IPS-20b (cell line): ENCODE measurements around the gene SPATA22.
"Not testable (repeated sequence)": the region's sequence is repeated elsewhere in the genome, so short reads cannot be mapped to it uniquely, and the experiment has no call there.

Experiments used
- H3K27ac ChIP-seq: one replicate; pipeline ENCODE4 v1.5.1; 2013; ENCODE audit warnings: low read length
- H3K27me3 ChIP-seq: 2 replicates; pipeline ENCODE4 v1.6.1; 2013; ENCODE audit warnings: mild to moderate bottlenecking, low read length, inconsistent platforms; ENCODE audit not compliant: insufficient read depth
- H3K36me3 ChIP-seq: 2 replicates; pipeline ENCODE4 v1.6.1; 2013; ENCODE audit warnings: low read depth, mild to moderate bottlenecking, inconsistent platforms, low read length, moderate library complexity; ENCODE audit not compliant: insufficient read depth
- H3K4me1 ChIP-seq: 2 replicates; pipeline ENCODE4 v1.6.1; 2013; ENCODE audit warnings: mild to moderate bottlenecking, control low read depth, inconsistent platforms, low read length, moderate library complexity; ENCODE audit not compliant: insufficient read depth
- H3K4me3 ChIP-seq: 2 replicates; pipeline ENCODE4 v1.5.1; 2013; ENCODE audit warnings: mild to moderate bottlenecking, low read length, inconsistent platforms
- H3K9ac ChIP-seq: 2 replicates; pipeline ENCODE4 v1.6.1; 2013; ENCODE audit warnings: low read depth, mild to moderate bottlenecking, inconsistent platforms, low read length, moderate library complexity
- H3K9me3 ChIP-seq: 2 replicates; pipeline ENCODE4 v1.6.1; 2013; ENCODE audit warnings: mild to moderate bottlenecking, low read depth, low read length, inconsistent platforms; ENCODE audit not compliant: insufficient read depth

SPATA22 gene

DNA sequence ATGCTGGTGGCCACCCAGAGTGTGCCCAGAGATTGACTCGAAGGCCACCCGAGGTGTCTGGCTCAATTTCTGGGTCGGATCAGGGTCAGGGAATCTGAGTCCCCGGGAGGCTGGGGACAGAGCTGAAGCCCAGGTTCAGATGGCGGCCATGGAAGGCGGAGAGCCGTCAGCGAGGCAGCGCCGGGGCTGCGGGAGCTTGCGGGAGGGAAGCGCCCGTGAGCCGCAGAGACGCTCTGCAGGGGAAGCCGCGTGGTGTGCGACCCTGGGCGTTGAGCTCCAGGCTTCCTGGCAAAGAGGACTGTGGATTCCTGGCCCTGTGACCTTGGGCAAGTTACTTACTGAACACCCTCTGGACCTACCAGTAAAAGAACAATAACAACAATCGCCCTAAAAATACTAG is 518 bp upstream of the SPATA22 start:
- no peak overlapping the region for H3K4me3 ChIP-seq
- H3K27ac ChIP-seq: no peak overlapping the region
- no peaks in the 10 kb centered on the region for H3K27me3 ChIP-seq
- no peak overlapping the region for H3K9ac ChIP-seq
- H3K9me3 ChIP-seq: no peaks in the 10 kb centered on the region
- 0 out of 2 replicates have a peak, but pooled peaks cover 4% of the 10 kb centered on the region for H3K4me1 ChIP-seq
- H3K36me3 ChIP-seq: no peaks in the 10 kb centered on the region

DNA sequence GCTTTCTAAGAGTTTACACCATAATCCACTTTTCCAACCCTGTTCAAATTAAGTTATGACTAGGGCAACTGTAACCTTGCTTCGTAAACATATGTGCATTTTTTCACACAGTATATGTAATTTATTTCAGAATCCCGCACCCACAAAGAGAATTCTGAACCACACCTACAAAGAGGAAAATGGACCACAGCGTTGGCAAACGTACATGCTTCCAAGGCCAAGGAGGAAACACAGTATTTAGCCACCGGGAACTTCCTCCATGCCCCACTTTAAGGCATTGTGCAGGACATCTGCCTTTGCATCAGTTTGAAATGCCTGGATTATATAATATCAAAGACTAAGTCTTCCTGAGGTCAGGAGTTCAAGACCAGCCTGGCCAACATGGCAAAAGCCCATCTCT is 2.1 kb downstream of the SPATA22 start:
- H3K36me3 ChIP-seq: no peaks in the 10 kb centered on the region
- H3K9me3 ChIP-seq: no peaks in the 10 kb centered on the region

DNA sequence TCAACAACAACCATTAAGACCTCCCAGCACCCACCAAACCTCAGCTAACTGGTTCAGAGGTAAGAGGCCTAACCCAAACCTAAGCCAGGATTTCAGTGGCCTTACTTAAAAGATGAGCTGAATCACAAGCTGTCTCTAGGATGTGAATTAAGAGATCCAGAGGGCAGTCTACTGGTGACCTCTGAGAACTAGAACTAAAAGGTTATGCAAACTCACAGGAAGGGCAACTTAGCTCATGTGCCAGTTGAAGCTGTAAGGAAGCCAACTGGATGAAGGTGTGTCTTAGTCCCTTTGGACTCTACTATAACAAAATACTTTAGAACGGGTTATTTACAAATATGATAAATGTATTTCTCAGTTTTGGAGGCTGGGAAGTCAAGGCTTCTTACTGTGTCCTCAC is 5.3 kb downstream of the SPATA22 start:
- H3K36me3 ChIP-seq, H3K4me1 ChIP-seq, H3K9ac ChIP-seq, H3K27ac ChIP-seq, H3K9me3 ChIP-seq, H3K27me3 ChIP-seq, H3K4me3 ChIP-seq: not testable (repeated sequence)

More for the DNA sequence above, 2.1 kb downstream of the SPATA22 start:
- no peak overlapping the region for H3K27ac ChIP-seq
- H3K4me1 ChIP-seq: no peaks in the 10 kb centered on the region
- no peak overlapping the region for H3K9ac ChIP-seq
- H3K27me3 ChIP-seq: no peaks in the 10 kb centered on the region
- H3K4me3 ChIP-seq: no peak overlapping the region

DNA sequence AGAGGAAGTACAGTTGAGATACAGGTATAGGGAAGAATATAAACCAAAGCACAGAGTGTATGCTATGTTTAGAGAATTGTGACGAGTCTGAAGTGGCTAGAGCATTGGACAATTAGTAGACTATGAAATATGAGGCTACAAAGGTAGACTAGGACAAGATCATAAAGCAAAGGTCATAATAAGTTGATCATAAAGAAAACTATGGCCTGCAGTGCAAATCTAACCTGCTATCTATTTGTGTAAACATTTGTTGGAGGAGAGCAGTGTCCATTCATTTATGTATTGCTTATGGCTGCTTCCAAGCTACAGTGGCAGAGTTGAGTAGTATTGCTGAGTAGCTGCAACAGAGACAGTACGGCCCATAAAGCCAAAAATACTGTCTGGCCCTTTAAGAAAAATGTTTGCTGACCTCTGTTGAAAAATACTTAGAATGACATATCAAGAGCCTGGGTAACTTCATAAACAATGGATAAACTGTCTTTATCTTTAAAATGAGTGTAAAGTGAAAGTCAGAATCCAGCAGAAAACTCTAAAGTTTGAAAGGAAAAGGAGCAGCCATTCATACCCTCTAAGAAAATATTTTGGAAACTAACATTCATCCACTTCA is 23.5 kb downstream of the SPATA22 start:
- no peak overlapping the region for H3K27ac ChIP-seq
- no peaks in the 10 kb centered on the region for H3K4me1 ChIP-seq
- H3K36me3 ChIP-seq: no peaks in the 10 kb centered on the region
- no peaks in the 10 kb centered on the region for H3K9me3 ChIP-seq
- no peak overlapping the region for H3K9ac ChIP-seq
- no peaks in the 10 kb centered on the region for H3K27me3 ChIP-seq
- no peak overlapping the region for H3K4me3 ChIP-seq

DNA sequence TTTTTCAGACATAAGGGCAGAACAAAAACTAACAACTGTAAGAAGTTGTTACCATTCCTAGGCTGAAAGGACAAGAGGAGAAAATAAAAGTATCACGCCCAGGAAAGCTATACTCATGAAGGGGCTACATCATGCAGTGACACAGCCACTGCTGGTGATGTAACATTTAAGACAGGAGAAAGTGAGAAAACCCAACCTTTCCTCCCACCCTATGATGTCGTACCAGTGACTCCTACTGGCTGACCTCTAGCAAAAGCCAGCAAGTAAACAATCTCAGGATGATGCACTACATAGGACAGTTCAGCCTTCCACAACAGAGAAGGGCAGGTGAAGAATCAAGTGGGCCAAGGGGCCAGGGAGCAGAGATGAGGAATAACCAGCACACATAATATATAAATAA is 24.0 kb downstream of the SPATA22 start:
- H3K9me3 ChIP-seq: no peaks in the 10 kb centered on the region
- H3K27ac ChIP-seq: no peak overlapping the region
- no peak overlapping the region for H3K9ac ChIP-seq
- H3K4me1 ChIP-seq: no peaks in the 10 kb centered on the region
- H3K36me3 ChIP-seq: no peaks in the 10 kb centered on the region
- H3K4me3 ChIP-seq: no peak overlapping the region
- H3K27me3 ChIP-seq: no peaks in the 10 kb centered on the region

DNA sequence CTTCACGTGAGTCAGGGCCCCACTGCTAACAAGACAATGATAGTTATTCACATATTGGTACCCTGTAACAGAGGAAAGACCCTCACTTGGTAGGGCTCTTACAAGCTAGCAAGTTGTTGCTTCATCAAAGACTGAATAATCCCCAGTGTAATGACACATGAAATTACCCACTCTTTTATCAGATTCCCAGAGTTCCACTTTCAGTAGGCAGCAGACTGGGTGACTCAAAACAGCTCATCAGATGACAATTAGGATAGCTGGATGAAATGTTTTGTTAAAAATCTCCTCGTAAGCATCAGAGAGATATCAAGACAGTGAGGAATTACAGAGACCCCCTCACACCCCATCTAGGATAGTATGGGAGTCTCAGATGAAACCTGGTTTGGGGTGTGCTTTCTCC is 31.2 kb downstream of the SPATA22 start:
- Histone ChIP-seq H3K9ac (no peak overlapping the region), H3K27me3 (no peaks in the 10 kb centered on the region), H3K4me3 (no peak overlapping the region), H3K4me1 (no peaks in the 10 kb centered on the region), H3K27ac (no peak overlapping the region), H3K36me3 (no peaks in the 10 kb centered on the region), H3K9me3 (no peaks in the 10 kb centered on the region)

DNA sequence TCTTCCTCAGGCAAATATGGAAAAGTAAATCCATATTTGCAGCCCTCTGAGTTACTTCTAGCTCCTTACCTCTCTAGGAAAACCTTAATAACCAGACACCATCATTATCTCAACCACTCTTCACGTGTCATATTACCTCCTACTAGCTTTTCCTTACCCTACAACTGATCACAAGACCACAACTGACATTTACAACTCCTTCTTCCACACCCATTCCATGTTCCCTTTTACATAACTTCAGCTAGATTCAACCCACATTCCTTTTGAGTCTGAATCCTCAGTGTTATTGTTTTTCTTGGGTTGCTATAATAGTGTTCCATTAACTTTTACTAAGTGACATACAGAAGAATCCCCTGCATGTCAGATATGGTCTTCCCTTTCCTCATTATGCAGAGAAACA is 33.3 kb downstream of the SPATA22 start:
- Histone ChIP-seq H3K27ac (no peak overlapping the region), H3K9ac (no peak overlapping the region), H3K27me3 (no peaks in the 10 kb centered on the region), H3K36me3 (no peaks in the 10 kb centered on the region), H3K9me3 (no peaks in the 10 kb centered on the region), H3K4me3 (no peak overlapping the region), H3K4me1 (no peaks in the 10 kb centered on the region)

DNA sequence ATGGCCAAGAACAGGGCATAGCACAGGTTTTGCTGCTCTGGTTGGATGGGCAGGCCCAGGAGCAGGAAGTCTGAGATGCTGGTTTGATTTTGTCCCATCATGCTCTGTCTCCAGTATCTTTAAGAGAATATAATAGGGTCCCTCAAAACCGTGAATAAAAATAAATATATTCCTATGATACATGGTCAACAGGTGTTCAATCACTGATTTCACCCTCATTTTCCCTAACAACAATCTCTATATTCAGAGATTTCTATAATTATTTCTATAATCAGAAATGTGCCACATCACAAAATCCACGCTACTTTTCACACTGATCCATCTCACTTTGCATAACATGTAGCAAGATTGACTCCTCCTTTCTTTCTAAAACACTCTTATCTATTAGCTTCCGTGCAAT is 37.9 kb downstream of the SPATA22 start, which contains the start of gene OR1E2:
TSS of gene OR1E2 (minus strand) at position 101 of the 400 bp plus-strand sequence. CDS start at position 101, 0 bp downstream.
- H3K27me3 ChIP-seq: no peaks in the 10 kb centered on the region
- H3K36me3 ChIP-seq: no peaks in the 10 kb centered on the region
- H3K4me1 ChIP-seq: no peaks in the 10 kb centered on the region
- H3K9ac ChIP-seq: no peak within 1 kb of the TSS
- no peak within 1 kb of the TSS for H3K27ac ChIP-seq
- H3K9me3 ChIP-seq: peaks cover 3% of the 10 kb centered on the region; the same call in 1 of the 2 replicates
- no peak within 1 kb of the TSS for H3K4me3 ChIP-seq

DNA sequence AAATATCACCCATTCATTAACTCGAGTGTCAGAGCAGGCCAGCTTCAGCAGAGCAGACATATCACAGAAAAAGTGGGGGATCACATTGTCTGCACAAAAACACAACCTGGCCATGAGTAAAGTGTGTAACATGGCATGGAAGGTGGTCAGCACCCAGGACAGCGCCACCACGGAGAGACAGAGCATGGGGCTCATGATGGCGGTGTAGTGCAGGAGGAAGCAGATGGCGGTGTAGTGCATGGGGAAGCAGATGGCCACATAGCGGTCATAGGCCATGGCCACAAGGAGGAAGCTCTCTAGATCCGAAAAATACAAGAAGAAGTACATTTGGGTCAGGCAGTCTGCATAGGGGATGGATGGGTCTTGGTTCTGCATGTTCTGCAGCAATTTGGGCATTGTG is 38.4 kb downstream of the SPATA22 start:
- not testable (repeated sequence) for H3K4me1 ChIP-seq, H3K9ac ChIP-seq, H3K27ac ChIP-seq, H3K36me3 ChIP-seq, H3K4me3 ChIP-seq, H3K27me3 ChIP-seq, H3K9me3 ChIP-seq

DNA sequence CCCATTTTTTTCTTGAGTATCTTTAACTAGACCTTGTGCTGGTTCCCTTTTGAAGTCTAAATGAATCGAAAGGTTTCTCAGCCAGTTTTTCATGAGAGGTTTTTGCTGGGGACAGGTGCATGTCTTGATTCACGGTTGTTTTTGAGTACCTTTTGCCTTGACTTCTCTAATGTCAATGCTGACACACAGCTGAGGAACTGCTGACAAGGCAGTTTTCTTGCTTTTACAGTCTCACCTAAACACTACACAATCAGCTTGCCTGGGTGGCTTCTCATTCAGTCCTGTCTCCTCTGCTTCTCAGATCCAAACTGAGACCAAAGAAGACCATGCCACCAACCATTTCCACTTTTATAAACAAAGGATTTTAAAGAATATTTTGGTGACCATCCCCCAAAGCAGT is 53.4 kb downstream of the SPATA22 start:
- Histone ChIP-seq H3K9ac (no peak overlapping the region), H3K9me3 (no peaks in the 10 kb centered on the region), H3K27ac (no peak overlapping the region), H3K4me3 (no peak overlapping the region), H3K36me3 (no peaks in the 10 kb centered on the region), H3K27me3 (no peaks in the 10 kb centered on the region), H3K4me1 (no peaks in the 10 kb centered on the region)

DNA sequence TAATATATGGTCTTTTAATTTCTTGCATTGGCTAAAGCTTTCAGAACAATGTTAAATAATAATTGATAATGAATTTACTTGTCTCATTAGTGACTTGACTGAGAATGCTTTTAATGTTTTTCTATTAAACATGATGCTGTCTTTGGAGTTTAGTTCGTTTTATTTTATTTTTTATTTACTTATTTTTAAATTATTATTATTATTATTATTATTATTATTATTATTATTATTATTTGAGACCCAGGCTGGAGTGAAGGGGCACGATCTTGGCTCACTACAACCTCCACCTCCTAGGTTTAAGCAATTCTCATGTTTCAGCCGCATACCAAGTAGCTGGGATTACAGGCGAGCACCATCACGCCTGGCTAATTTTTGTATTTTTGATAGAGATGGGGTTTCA is 56.0 kb downstream of the SPATA22 start:
- Histone ChIP-seq H3K27ac (no peak overlapping the region), H3K9ac (no peak overlapping the region), H3K27me3 (no peaks in the 10 kb centered on the region), H3K36me3 (no peaks in the 10 kb centered on the region), H3K9me3 (no peaks in the 10 kb centered on the region), H3K4me1 (no peaks in the 10 kb centered on the region), H3K4me3 (no peak overlapping the region)

DNA sequence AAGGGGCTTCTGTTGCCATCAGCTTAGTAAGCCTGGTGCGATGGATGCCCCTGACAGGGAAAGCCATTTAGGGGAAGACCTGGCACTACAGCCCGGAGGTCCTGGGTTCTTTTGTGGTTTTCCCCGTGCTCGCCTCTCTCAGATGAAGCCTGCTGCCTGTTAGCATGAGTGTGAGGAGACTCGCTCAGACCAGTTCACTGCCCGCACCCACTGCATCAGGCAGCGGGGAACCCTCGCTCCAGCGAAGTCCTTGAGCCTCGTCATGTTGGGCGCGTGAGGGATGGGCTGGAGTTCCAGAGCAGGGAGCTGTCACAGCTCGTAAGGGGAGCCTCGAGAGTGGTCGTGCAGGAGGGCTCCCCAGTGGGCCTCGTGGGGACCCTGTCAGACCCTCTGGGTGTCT is 59.4 kb downstream of the SPATA22 start:
- not testable (repeated sequence) for H3K27ac ChIP-seq

More for the DNA sequence above, 59.4 kb downstream of the SPATA22 start:
- H3K9ac ChIP-seq, H3K36me3 ChIP-seq, H3K4me3 ChIP-seq, H3K4me1 ChIP-seq, H3K27me3 ChIP-seq: not testable (repeated sequence)
- peaks cover 20% of the 10 kb centered on the region for H3K9me3 ChIP-seq
